Measurements from ENCODE around the gene TXNDC11. TPM values are rescaled to one million over a fixed set of nuclear protein-coding genes. Genes with fewer than 3 reads are reported as not detected.
A peak's percentile ranks its signal among the peaks of the same experiment; 100 is the strongest.

TXNDC11 gene
- total RNA-seq, 1 donor from 2014 or later, result 39.7 TPM

GRCh38 chr16:11674818-11675560 is 67.7 kb downstream of the TXNDC11 start:
- no peak overlapping the region for H3K4me3 Mint-ChIP-seq (ENCODE audit: unreplicated experiment)

GRCh38 chr16:11674001-11674817 is 68.4 kb downstream of the TXNDC11 start:
- Mint-ChIP-seq H3K4me1 (ENCODE audit: low read depth) (peaks cover 38% of the 10 kb centered on the region), H3K36me3 (ENCODE audit: low read depth) (peaks cover 10% of the 10 kb centered on the region), H3K9me3 (ENCODE audit: low read depth) (no peaks in the 10 kb centered on the region), H3K27ac (ENCODE audit: unreplicated experiment) (peak overlapping the region; percentile 63), H3K27me3 (ENCODE audit: low read depth) (no peaks in the 10 kb centered on the region), H3K4me3 (ENCODE audit: unreplicated experiment) (no peak overlapping the region)
- no peak for TF ChIP-seq CTCF (IDR thresholded peaks at IDR 0.05)
- peak; percentile 91 for DNase-seq (ENCODE audit: low spot score)

More at GRCh38 chr16:11674818-11675560, 67.7 kb downstream of the TXNDC11 start:
- Mint-ChIP-seq H3K4me1 (ENCODE audit: low read depth) (peaks cover 30% of the 10 kb centered on the region), H3K36me3 (ENCODE audit: low read depth) (peaks cover 14% of the 10 kb centered on the region), H3K27me3 (ENCODE audit: low read depth) (no peaks in the 10 kb centered on the region), H3K27ac (ENCODE audit: unreplicated experiment) (peak overlapping the region; percentile 63), H3K9me3 (ENCODE audit: low read depth) (no peaks in the 10 kb centered on the region)
- DNase-seq (ENCODE audit: low spot score), result peak; percentile 64
- TF ChIP-seq CTCF (IDR thresholded peaks at IDR 0.05), result no peak

- peak; percentile 90 for DNase-seq (ENCODE audit: low spot score)
- Mint-ChIP-seq H3K4me3 (ENCODE audit: unreplicated experiment) (no peak overlapping the region), H3K9me3 (ENCODE audit: low read depth) (no peaks in the 10 kb centered on the region), H3K4me1 (ENCODE audit: low read depth) (peaks cover 38% of the 10 kb centered on the region), H3K27ac (ENCODE audit: unreplicated experiment) (no peak overlapping the region), H3K36me3 (ENCODE audit: low read depth) (peaks cover 7% of the 10 kb centered on the region), H3K27me3 (ENCODE audit: low read depth) (no peaks in the 10 kb centered on the region)
- no peak for TF ChIP-seq CTCF (IDR thresholded peaks at IDR 0.05)
These were observed 69.3 kb downstream of the TXNDC11 start for GRCh38 chr16:11673091-11674000.

GRCh38 chr16:11672206-11673090 is 70.2 kb downstream of the TXNDC11 start:
- Mint-ChIP-seq H3K9me3 (ENCODE audit: low read depth) (no peaks in the 10 kb centered on the region), H3K27ac (ENCODE audit: unreplicated experiment) (no peak overlapping the region), H3K4me3 (ENCODE audit: unreplicated experiment) (no peak overlapping the region), H3K36me3 (ENCODE audit: low read depth) (peaks cover 5% of the 10 kb centered on the region), H3K4me1 (ENCODE audit: low read depth) (peaks cover 35% of the 10 kb centered on the region), H3K27me3 (ENCODE audit: low read depth) (no peaks in the 10 kb centered on the region)
- no peak for TF ChIP-seq CTCF (IDR thresholded peaks at IDR 0.05)
- DNase-seq (ENCODE audit: low spot score), result peak; percentile 75

Data from chondrocyte (in vitro differentiated cells).